Activated CD4-positive, CD25-positive, alpha-beta regulatory T cell treated with anti-CD3 and anti-CD28 coated beads, Interleukin-2, amount 50 U/mL, for 24 hours (primary cell): ENCODE results near the gene ELAVL3.
A peak's percentile ranks its signal among the peaks of the same experiment; 100 is the strongest.

ENCODE experiments used
- ATAC-seq, 2 donors: fragments of 150-1000 bp; cut with Tn5 transposase; one replicate each; pipeline ENCODE4 v1.10.0; 2021; ENCODE audit warnings: mild to moderate bottlenecking in 1 of 2, moderate library complexity in 1 of 2

Gene ELAVL3

DNA sequence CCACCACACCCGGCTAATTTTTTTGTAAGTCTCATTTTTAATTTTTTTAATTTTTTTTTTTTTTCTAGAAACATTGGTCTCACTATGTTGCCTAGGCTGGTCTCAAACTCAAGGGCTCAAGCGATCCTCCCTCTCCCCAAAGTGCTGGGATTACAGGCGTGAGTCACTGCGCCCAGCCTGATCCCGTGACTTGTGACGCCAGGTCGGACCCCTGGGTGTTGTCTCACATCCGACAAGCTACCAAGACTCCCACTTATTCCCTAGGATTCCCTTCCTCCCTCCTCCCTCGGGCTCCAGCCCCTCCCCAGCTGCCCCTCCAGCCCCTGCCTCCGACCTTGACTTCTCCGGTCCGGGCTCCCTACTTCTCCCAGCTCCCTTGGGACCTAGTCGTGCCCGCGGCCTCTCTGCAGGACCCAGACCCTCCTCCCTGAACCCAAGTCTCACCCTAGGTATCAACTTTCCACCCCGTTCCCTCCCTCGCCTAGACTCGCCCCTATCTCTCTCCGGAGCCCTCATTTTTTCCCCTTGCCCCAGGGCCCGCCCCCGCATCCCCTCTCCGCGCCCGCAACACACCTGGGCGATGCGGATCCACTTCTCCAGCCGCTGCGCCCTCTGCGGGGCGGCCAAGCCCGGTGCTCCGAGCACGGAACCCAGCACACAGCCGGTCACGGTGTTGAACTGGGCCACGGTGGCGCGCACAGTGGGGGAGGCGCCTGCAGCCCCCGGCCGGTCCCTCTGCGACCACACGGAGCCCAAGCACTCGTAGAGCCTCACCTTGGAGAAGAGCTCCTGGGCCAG is 74.8 kb downstream of the ELAVL3 start:
- peak in 1 of 2 donors; percentile 66 for ATAC-seq

DNA sequence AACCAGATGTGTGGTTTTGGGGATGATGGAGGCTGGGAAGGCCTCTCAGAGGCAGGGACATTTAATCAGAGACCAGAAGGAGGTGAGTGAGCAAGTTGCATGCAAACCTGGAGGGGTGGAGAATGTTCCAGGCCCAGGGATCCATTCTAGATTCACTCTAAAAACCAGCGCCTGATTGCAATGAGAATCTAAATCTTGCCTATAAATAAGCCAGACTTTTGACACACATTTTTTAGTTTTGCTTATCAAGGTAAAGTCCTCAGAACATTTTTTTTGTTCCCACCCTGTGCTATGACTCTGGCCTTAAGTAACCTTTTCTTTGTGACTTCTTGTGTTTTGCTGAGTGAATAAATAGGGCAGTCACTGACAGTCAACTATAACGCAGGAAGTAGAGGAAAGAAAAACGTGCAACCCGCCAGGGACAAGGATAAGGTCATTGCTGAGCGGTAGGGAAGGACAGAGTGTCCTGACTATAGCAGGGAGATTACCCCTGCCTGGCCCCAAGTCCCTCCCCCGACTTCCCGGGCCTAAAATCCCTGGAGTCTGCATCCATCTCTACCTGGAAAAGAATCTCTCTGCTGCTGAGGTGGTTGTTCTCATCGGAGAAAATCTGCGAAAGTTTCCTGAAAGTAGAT is 76.1 kb downstream of the ELAVL3 start:
- no peak for ATAC-seq

DNA sequence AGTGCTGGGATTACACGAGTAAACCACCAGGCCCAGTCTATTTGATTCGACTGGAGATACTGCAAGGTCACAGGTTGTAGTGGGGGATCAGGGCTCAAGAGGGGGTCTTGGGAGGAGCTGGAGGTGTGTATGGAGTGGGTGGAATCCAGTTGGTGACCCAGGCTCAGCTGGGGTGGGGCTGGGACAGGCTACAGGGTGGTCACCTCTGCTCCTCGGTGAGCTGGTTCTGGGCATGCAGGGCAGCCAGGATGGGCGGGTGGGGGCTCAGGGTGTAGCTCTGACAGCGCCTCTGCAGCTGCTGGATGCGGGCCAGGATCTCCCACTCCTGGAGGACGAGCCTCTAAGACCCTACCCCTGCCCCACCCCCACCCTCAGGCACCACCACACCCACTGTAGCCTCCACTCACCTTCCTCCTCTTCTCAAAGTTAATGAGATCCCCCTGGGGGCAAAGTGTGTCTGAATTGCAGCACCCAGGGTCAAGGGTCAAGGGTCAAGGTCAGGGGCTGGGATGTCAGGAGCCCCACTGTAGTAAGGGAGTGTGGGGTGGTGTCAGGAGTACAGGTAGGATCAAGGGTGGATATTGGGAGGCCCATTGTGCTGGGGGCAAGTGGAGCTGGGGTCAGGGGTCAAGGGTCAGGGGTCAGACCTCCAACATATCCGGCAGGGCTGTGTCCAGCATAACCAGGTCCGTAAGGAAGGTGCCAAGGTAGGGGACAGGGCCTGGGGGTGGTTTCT is 78.9 kb downstream of the ELAVL3 start:
- no peak for ATAC-seq
